GM21528 (cell line): ENCODE data around the gene PSMB11.
A peak's percentile ranks its signal among the peaks of the same experiment; 100 is the strongest.
"Not testable (repeated sequence)": the region's sequence is repeated elsewhere in the genome, so short reads cannot be mapped to it uniquely, and the experiment has no call there.

Experiments used
- ATAC-seq: cut with Tn5 transposase; IDR thresholded peaks from one replicate; pipeline ENCODE4 v1.9.1; 2021; ENCODE audit warnings: mild to moderate bottlenecking, moderate library complexity; ENCODE audit not compliant: unreplicated experiment, low FRiP score

Gene PSMB11

DNA sequence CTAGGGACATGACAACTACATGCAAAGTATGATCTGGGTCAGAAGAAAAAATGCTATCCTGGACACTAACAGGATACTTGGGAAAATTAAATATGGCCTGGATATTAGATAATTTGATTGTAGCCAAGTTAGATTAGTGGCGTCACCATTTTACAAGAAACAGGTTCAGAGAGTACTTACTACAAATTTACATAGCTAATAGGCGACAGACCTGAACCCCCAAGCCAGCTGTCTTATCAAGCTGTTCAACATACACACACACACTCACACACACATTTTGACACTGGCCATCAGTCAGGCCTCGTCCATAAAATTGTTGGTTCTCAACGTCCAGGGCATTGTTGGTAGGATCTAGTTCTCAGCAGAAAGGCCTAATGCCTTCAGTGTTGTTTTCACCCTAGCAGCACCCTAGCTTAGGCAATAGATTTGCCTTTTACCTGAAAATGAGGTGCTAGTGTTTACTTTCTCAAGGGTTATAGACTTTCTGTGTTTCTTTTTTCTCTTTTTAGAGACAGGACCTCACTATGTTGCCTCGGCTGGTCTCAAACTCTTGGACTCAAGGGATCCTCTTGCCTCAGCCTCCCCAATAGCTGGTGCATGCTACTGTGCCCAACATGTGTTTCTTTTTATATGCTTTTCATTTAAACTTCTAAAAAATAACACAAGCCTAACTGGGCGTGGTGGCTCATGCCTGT is 28.8 kb upstream of the PSMB11 start:
- ATAC-seq: no peak

DNA sequence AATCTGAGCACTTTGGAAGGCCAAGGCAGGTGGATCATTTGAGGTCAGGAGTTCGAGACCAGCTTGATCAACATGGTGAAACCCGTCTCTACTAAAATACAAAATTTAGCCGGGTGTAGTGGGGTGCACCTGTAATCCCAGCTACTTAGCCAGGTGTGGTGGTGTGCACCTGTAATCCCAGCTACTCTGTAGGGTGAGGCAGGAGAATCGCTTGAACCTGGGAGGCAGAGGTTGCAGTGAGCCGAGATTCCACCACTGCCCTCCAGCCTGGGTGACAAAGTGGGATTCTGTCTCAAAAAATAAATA is 28.3 kb upstream of the PSMB11 start:
- ATAC-seq: not testable (repeated sequence)

DNA sequence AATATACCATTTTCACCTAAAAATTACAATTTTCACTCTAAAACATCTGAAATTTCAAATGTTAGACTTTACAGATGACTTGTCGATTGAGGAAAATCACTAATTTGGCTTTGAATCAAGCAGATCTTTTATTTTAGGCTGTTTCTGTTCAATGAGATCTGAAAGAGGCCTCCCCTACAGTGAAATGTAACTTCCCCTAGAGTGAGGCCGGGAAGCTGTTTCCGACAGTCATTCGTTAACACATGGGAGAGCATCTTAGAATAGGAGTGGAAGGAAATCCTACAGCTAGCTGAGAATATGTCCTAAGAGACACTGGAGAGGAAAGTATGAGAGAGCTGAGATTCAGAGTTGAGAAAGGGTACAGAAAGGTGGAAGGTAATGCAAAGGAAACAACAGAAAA is 26.4 kb upstream of the PSMB11 start:
- no peak for ATAC-seq

DNA sequence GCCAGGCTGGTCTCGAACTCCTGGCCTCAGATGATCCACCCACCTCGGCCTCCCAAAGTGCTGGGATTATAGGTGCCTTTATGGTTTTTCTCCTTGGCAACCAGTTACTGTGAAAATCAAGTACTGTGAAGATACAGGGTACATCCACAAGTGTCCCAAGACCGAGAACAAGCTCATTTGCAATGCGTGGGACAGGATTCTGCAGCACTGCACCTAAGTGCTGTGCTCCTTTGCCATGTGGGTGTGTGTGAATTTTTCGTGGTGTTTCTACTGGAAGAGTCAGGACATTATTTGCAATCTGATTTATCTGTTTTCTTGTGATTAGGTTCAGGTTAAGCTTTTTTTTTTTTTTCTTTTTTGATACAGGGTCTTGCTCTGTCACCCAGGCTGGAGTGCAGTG is 24.9 kb upstream of the PSMB11 start:
- ATAC-seq: no peak

DNA sequence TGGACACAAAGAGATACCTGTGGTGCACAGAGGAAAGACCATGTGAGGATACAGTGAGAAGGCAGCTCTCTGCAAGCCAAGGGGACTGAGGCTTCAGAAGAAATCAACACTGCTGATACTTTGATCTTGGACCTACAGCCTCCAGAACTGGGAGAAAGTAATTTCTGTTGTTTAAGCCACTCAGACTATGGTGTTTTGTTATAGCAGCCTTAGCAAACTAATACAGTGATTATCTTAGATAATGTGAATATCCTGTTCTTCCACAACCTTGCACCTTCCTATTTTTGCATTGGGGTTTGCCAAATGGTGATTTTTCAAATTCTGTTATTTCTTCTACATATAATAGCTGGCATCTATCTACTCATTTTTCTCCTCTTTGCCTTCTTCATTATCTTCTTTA is 23.9 kb upstream of the PSMB11 start:
- no peak for ATAC-seq

DNA sequence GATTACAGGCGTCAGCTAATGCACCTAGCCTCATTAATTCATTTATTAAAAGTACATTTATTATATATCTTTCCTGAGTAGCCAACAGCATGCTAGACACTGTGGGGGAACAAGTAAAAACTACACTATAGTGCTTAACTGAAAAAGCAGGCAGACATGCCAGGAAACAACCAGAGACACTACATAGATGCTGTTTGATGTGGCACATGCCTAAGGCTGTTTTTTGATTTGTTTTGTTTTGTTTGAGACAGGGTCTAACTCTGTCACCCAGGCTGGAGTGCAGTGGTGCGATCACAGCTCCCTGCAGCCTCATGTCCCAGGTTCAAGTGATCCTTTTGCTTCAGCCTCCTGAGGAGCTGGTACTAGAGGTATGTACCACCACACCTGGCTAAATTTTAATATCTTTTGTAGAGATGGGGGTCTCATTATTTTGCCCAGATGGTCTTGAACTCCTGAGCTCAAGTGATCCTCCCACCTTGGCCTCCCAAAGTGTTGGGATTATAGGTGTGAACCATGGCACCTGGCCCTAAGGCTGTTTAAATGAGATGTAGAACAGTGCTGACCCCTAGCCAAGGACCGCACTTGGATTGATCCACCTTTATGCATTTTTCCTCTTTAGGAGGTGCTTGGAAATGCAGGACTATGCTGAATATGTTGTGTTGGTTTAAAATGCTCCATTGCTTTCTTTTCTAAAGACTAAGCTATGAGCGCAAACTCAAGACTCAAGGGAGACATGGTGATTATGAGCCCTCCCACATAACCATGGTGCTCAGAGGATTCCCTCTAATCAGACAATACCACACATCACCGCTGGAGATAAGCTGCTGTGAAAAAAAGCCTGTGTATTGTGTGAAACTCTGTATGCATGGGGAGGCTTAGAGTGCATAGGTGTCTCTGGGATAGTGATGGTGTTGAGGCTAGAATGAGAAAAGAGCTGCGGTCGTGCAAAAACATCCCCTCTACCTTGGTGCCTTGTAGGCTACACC is 21.6 kb upstream of the PSMB11 start:
- ATAC-seq: no peak

DNA sequence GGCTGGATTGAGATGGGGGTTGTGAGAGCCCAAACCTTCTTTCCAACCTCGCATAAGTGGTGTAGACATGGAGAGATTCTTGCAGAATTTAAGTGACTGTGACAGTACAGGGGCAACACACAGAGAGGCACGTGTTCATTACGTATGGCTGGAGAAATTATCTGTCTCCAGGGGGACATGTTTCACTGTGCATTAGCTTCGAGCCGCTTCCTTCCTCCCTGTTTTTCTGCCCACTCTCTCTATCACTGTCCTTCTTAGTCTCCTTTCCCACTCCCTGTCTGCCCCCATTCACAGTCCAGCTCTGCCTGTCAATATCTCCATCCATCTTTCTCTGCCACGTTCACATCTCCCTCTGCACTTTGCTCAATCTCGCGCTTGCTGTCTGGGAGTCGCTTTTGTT is 20.6 kb upstream of the PSMB11 start:
- ATAC-seq: no peak

DNA sequence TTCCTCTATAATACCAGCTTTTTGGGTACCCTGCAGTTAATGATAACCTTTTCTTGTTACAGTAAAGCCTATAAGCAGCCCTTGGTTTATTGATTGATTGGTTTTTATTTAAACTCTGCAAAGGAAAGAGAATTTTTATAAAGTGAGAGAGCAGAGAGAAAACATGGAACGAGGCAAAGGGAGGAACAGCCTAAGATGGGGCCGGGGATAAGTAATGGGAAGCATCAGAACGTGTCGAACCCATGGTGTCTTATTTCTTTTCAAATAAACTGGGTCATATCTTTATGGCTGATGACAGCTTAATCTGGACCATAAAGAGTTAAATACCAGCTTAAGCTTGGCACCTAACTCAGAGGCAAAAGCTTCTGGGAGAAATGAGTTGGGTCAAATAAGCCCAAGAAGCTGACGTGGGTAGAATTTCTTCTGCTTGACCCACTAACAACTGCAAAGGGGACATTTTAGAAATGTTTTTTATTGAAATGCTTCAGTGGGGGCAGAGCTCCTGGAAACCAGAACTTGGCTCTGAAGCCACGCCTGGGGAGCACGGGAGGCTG is 20.0 kb upstream of the PSMB11 start:
- ATAC-seq: no peak

DNA sequence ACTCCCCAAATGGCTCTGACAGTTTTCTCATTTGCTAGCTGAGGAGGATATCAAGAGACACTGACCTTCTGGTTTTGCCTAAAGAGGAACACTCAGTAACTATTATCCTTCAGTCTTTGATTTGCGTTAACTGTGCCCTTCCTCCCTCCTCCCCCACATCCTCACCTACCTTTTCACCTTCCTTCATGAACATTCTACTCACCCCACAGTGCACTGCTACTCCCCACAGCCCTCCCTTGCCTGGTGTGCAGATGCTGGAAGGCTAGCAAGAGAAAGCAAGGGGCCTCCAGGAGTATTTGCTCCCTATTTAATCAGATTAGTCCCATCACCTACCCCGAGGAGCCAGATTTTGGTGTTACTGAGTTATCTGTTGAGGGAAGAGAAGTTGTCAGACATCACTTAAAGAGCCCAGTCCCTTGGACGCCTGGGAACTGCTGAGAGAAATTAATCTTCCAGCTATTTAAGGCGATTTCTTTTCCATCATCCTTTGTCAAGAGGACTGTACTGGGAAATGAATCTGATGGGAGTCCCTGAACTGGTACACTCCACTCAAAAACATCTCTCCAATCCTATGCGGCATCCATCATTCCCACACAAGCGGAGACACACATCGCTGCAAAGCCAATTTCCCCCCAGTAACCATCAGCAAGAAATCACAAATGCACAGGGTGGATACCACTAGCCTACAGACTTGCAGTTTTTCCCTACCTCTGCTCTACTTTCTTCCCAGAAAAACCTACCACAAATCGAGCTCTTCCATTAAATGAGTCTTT is 18.8 kb upstream of the PSMB11 start:
- no peak for ATAC-seq

DNA sequence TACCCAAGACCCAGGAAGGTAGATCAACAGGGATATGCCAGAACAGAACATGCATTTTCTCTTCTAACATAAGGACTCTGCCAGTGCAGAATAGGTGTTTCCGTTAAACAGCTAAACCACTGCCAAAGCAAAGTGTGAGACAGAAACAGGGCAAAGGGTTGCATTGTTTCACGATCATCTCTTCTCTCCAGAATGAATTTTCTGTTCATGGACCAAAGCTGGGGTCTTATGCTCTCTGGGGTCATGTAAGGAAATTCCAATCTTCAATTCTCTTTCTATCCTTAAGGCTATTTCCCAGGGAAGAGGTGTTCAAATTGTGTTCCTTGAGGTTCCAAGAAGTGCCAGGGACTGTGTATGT is 18.2 kb upstream of the PSMB11 start:
- ATAC-seq: no peak

DNA sequence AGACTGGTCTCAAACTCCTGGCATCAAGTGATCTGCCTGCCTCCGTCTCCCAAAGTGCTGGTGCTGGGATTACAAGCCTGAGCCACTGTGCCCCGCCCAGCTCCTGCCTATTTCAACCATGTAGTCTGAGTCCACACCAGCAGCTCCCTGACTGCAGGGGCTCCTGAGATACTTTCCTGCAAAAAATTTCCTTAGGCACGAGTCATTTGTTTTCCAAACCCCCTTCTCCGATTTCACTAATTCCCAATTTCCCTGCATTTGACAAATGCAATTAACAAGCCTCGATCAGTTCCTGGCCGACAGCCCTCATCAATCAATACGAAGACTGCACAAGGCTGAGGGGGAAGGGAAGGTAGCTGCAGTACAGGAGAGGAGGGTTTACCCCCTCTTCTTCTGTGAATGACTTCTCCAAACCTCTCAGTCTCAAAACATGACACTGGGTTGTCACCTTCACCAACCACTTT is 17.4 kb upstream of the PSMB11 start:
- ATAC-seq: no peak

DNA sequence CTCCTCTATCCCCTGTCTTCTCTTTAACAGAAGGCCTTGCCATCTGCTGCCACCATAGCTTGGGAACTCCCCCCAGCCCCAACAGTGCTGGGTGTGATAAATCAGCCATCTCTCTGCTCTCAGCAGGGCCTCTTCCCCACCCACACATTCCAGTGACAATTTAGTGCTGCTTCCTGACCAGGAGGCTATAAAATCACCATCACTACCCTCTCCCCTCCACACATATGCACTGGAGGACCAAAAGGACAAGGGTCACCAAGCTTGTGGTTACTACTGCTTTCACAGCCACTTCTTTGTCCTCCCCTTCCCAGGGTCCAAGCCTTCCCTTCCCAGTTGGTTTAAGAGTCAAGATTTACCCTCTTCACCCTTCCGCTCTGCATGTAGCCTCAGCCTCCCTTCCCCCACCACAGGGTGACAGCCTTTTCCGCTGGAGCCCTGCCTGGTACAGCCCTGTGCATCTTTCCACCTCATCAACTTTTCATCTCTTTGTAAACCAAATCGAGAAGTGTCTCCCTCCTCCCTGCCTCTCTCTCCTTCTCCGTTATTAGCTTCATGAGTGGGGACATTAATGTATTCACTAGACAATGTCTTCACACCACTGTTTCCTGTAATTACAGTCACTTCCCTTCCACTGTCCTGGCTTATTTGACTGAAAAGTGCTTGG is 16.7 kb upstream of the PSMB11 start:
- no peak for ATAC-seq

DNA sequence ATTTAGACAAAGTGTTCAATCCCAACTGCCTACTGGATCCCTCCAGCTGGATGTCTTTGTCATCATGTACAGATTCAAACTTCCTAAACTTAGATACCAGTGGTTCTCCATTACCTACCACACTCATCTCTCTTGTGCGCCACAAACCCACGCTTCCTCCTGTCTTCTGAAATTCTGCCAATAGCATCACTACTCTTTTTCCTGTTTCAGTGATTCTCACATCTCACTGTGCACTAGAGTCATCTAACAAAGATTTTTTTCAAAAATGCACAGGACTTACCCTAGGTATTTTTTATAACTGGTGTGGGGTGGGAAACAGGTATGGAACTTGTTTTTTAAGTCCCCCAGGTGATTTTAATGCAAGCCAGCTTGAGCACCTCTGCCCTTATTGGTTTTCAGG is 13.2 kb upstream of the PSMB11 start:
- ATAC-seq: no peak

DNA sequence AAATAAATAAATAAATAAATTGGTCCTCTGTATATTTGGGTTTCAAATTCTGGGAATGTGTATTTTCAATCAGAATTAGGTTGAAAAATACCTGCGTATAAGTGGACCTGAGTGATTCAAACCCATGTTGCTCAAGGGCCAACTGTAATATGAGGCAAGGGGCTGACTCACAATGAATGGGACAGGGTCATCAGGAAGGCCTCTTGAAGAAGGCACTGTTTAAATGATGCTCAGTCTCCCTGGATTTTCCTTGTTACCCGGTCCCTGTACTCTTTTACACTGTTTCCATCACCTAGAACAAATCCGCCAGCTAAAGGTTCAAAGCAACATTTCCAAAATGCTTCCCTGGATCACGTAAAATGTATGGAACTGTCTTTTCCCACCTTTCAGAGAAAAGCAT is 11.1 kb upstream of the PSMB11 start:
- ATAC-seq: no peak

DNA sequence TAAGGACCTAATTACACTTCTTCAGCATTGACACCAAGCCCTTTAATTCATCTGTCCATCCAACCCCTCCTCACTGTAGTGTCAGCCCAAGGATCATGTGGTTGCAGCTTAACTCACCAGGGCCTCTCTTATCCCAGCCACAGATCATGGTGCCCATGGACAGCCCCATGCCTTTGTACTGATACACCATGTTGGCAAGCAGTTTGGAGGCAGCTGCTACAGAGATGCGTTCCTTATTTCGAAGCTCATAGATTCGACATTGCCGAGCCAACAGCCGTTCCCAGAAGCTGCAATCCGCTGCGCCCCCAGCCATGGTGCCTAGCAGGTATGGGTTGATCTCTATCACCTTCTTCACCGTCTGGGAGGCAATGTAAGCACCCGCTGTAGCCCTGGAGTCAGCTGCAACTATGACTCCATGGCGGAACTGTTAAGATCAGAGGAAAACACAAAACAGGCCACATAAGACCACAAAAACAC is 8.7 kb upstream of the PSMB11 start:
- ATAC-seq: no peak

DNA sequence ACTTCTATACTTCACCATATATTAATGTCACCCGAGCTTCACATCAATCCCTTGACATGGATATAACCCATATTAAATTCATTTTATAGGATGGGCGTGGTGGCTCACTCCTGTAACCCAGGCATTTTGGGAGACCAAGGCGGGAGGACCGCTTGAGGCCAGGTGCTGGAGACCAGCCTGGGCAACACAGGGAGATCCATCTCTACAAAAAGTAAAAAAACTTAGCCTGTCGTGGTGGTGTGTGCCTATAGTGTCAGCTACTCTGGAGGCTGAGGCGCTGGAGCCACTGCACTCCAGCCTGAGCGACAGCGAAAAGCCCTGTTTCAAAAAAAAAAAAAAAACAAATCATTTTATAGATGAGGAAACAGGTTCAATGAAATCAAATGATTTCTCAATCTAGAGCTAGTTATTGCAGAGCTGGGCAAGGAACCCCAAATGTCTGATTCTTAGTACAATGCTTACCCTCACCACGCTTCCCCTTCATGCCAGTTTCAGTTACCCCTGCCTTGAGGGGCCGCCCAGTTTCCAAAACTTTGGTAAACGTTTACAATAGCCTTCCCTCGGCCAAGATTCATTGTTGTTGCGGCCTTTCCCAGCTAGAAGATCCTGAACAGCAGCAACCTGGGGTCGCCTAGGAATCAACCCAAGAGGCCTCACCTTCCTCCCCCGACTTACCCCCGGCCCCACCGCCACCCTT is 8.1 kb upstream of the PSMB11 start:
- ATAC-seq: peak; percentile 4

DNA sequence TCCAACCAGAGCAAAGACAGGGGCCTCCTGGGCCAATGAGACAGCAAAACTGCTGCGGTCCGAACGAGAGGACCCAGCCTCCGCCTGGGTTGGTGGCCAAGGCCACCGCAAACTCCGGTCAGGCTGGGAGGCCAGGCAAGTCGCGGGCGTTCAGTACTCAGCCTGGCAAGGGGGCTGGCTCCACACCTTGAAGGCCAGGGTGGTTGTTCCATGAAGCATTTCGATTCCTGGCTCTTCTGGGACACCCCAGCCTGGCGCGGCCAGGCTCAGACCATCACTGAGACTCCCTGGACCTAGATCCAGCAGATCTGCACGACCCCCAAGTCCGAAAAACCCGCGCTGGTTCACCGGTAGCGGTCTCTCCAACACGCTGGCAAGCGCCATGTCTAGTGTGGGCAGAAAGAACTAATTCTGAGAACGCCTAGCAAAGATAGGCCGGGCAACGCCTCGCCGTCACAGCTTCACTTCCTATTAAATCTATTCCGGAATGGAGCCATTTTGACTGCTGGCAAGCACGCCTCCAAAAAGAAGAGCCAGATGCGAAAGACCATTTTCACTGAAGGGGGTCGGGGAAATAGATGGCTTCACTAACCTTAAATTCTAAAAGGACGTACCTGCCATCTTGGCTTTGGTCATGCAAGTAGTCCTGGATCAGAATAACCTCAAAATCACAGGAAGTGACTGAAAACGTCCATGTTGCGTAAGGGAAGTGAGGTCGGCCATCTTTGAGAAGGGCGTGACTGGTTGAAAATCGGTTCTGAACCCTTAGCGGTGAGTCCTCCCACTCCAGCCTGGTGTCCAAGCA is 7.3 kb upstream of the PSMB11 start, which contains the start of gene PSMB5:
Gene PSMB5 (minus strand): TSS at position 403 of the 805 bp plus-strand sequence. CDS start 19 bp downstream, at position 384.
- peak; percentile 93 for ATAC-seq

DNA sequence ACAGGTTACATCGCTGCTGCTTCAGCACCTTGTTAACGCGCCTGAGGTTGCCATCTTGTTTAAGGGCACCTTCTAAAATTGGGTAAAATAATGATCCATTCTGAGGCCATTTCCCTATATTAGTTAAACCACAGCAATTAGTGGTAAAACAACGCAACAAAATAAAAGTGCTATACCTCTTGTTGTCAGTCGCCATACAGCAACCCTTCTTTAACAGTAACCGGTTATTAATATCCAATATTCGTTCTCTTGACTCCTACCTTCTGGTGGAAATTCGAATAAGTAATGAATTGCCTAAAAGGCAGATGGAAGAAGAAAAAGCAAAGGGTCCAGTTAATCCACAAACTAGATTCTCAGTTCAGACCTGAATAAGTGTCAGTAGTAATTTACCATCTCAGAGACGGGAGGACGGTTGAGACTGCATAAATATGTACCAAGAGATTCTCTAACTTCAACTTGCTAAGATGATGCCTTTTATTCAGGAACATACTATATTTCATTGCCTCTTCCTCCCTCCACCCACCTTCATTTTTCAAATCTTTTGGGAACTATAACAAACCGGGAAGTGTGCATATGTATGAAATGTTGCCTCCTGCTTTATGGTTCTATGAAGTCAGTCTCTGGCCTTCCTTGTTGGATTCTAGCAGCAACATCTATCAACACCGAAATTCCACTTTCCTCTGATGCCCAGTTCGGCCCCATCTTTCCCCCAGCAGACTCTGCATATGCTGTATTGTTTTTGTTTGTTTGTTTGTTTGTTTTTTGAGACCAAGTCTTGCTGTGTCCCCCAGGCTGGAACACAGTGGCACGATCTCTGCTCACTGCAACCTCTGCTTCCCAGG is 6.5 kb upstream of the PSMB11 start:
- no peak for ATAC-seq
